HG03457 (cell line): ENCODE data around the gene TEAD1.

Experiments used
- ATAC-seq: cut with Tn5 transposase; IDR thresholded peaks from one replicate; pipeline ENCODE4 v1.9.1; 2021; ENCODE audit warnings: moderate number of reproducible peaks; ENCODE audit not compliant: unreplicated experiment

TEAD1 gene

GRCh38 chr11:12806113-12806512 is 131.9 kb downstream of the TEAD1 start:
- ATAC-seq = no peak

- ATAC-seq = no peak
Observed at GRCh38 chr11:12807621-12808020, 133.4 kb downstream of the TEAD1 start.

GRCh38 chr11:12808519-12808918 is 134.3 kb downstream of the TEAD1 start:
- no peak for ATAC-seq

GRCh38 chr11:12809364-12809763 is 135.1 kb downstream of the TEAD1 start:
- no peak for ATAC-seq

GRCh38 chr11:12809864-12810567 is 135.8 kb downstream of the TEAD1 start:
- ATAC-seq = no peak

- ATAC-seq = no peak
Observed at GRCh38 chr11:12810568-12810894, 136.3 kb downstream of the TEAD1 start.

GRCh38 chr11:12811861-12812260 is 137.6 kb downstream of the TEAD1 start:
- ATAC-seq = no peak

- no peak for ATAC-seq
Observed at GRCh38 chr11:12812849-12813248, 138.6 kb downstream of the TEAD1 start.

GRCh38 chr11:12813371-12814225 is 139.4 kb downstream of the TEAD1 start:
- ATAC-seq = no peak

GRCh38 chr11:12815129-12815480 is 140.9 kb downstream of the TEAD1 start:
- ATAC-seq = no peak

- ATAC-seq = no peak
Observed at GRCh38 chr11:12815931-12816494, 141.8 kb downstream of the TEAD1 start.

- ATAC-seq = no peak
Observed at GRCh38 chr11:12817681-12818332, 143.6 kb downstream of the TEAD1 start.

GRCh38 chr11:12818333-12819015 is 144.3 kb downstream of the TEAD1 start:
- ATAC-seq = no peak

- ATAC-seq = no peak
Observed at GRCh38 chr11:12822392-12823022, 148.3 kb downstream of the TEAD1 start.

GRCh38 chr11:12824281-12825041 is 150.2 kb downstream of the TEAD1 start:
- no peak for ATAC-seq

- ATAC-seq = no peak
Observed at GRCh38 chr11:12826441-12826840, 152.2 kb downstream of the TEAD1 start.

- no peak for ATAC-seq
Observed at GRCh38 chr11:12827369-12827768, 153.1 kb downstream of the TEAD1 start.

- no peak for ATAC-seq
Observed at GRCh38 chr11:12827929-12828812, 153.9 kb downstream of the TEAD1 start.

GRCh38 chr11:12829131-12829530 is 154.9 kb downstream of the TEAD1 start:
- no peak for ATAC-seq
